HepG2 (cell line): ENCODE results near the gene GALR2.

Source experiments
- CBX5 ChIP-seq: sonication (generic); formaldehyde crosslinking; IDR thresholded peaks from 2 replicates; pipeline ENCODE4 v1.4.0; 2020; ENCODE audit warnings: missing genetic modification reagents, borderline replicate concordance
- DPF2 ChIP-seq: sonication (generic); formaldehyde crosslinking; IDR thresholded peaks from 2 replicates; pipeline ENCODE4 v1.4.0; 2020; ENCODE audit warnings: mild to moderate bottlenecking, low read depth, missing genetic modification reagents, borderline replicate concordance
- ESRRA ChIP-seq: sonication (generic); formaldehyde crosslinking; IDR thresholded peaks from 2 replicates; pipeline ENCODE4 v1.5.1; 2020; ENCODE audit warnings: mild to moderate bottlenecking, low read depth, missing genetic modification reagents
- ETV5 ChIP-seq: IDR thresholded peaks from 2 replicates; pipeline ENCODE4 v1.6.1; 2018; ENCODE audit warnings: missing biosample characterization, missing genetic modification reagents, inconsistent platforms, borderline replicate concordance
- HDAC2 ChIP-seq: sonication (generic); formaldehyde crosslinking; IDR thresholded peaks from 2 replicates; pipeline ENCODE4 v1.4.0; 2020; ENCODE audit warnings: missing genetic modification reagents
- HIVEP1 ChIP-seq: sonication (generic); formaldehyde crosslinking; IDR thresholded peaks from 2 replicates; pipeline ENCODE4 v1.4.0; 2020; ENCODE audit warnings: mild to moderate bottlenecking, missing genetic modification reagents
- JUN ChIP-seq: sonication (generic); formaldehyde crosslinking; IDR thresholded peaks from 2 replicates; pipeline ENCODE4 v1.4.0; 2020; ENCODE audit warnings: mild to moderate bottlenecking, missing genetic modification reagents
- SETDB1 ChIP-seq: sonication (generic); formaldehyde crosslinking; IDR thresholded peaks from 2 replicates; pipeline ENCODE4 v1.5.1; 2020; ENCODE audit warnings: missing genetic modification reagents, mild to moderate bottlenecking, borderline replicate concordance
- TAF1 ChIP-seq: sonication (generic); formaldehyde crosslinking; IDR thresholded peaks from 2 replicates; pipeline ENCODE4 v1.4.0; 2020; ENCODE audit warnings: missing genetic modification reagents
- YY1 ChIP-seq: IDR thresholded peaks from 2 replicates; pipeline ENCODE4 v1.6.1; 2011; ENCODE audit warnings: low read length, low read depth, moderate library complexity, mild to moderate bottlenecking; ENCODE audit not compliant: insufficient read depth, insufficient replicate concordance
- ZNF335 ChIP-seq: sonication (generic); formaldehyde crosslinking; IDR thresholded peaks from 2 replicates; pipeline ENCODE4 v1.4.0; 2020; ENCODE audit warnings: missing genetic modification reagents
- ZNF672 ChIP-seq: sonication (generic); formaldehyde crosslinking; IDR thresholded peaks from 2 replicates; pipeline ENCODE4 v1.8.1; 2022; ENCODE audit warnings: missing genetic modification reagents
- TF ChIP-seq, protein P1 (sequence below): sonication (generic); formaldehyde crosslinking; IDR thresholded peaks from 2 replicates; pipeline ENCODE4 v1.5.0; 2020; ENCODE audit warnings: mild to moderate bottlenecking, missing genetic modification reagents, moderate library complexity

DNA sequence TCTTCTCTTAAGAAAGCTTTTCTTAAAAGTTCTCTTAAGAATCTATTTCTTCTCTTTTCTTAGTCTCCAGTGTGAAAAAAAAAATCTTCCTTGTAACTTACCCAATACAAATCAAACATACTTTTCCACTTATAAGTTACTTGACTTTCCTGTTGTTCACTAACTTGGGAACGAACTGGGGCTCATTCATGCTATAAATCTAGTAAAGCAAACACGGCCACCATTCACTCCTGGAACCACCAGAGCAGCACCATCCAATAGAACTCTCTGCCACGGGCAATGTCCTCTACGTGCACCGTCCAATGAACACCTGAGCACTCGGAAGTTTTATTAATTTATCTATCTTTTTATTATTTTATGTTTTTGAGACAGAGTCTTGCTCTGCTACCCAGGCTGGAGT, 23.0 kb upstream of the GALR2 start:
- TF ChIP-seq HIVEP1 (no peak), ESRRA (CRISPR knock-in tag) (no peak), YY1 (no peak), JUN (CRISPR knock-in tag) (no peak), HDAC2 (no peak), TAF1 (CRISPR knock-in tag) (no peak), ZNF672 (no peak), SETDB1 (CRISPR knock-in tag) (no peak), CBX5 (no peak), ETV5 (CRISPR knock-in tag) (no peak), DPF2 (no peak), ZNF335 (CRISPR knock-in tag) (no peak)
- TF ChIP-seq, protein P1, sequence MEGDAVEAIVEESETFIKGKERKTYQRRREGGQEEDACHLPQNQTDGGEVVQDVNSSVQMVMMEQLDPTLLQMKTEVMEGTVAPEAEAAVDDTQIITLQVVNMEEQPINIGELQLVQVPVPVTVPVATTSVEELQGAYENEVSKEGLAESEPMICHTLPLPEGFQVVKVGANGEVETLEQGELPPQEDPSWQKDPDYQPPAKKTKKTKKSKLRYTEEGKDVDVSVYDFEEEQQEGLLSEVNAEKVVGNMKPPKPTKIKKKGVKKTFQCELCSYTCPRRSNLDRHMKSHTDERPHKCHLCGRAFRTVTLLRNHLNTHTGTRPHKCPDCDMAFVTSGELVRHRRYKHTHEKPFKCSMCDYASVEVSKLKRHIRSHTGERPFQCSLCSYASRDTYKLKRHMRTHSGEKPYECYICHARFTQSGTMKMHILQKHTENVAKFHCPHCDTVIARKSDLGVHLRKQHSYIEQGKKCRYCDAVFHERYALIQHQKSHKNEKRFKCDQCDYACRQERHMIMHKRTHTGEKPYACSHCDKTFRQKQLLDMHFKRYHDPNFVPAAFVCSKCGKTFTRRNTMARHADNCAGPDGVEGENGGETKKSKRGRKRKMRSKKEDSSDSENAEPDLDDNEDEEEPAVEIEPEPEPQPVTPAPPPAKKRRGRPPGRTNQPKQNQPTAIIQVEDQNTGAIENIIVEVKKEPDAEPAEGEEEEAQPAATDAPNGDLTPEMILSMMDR (CRISPR knock-in tag), result no peak
